Panc1 (cell line): ENCODE measurements around the gene TBC1D13. TPM values are rescaled to one million over a fixed set of nuclear protein-coding genes. Genes with fewer than 3 reads are reported as not detected.
"Not testable (repeated sequence)": the region's sequence is repeated elsewhere in the genome, so short reads cannot be mapped to it uniquely, and the experiment has no call there.

Experiments
- ATAC-seq: fragments of 200-7000 bp; cut with Tn5 transposase; 2 replicates; pipeline ENCODE4 v1.9.1; 2020; ENCODE audit warnings: mild to moderate bottlenecking, moderate library complexity
- BruUV-seq: library from RNA; stranded (reverse); fragments of 400-500 nt; replicated peaks from 2 replicates; lab custom pipeline; 2021; lab: Mats Ljungman, UMichigan
- CTCF ChIA-PET: fragments of 300-600 bp; sonication (Branson Sonifier 250); formaldehyde crosslinking; loops from one replicate; lab custom pipeline; 2022; ENCODE audit warnings: antibody characterized with exemption; lab: Charles Lee
- POLR2A ChIA-PET: fragments of 300-600 bp; sonication (Branson Sonifier 250); formaldehyde crosslinking; loops from one replicate; lab custom pipeline; 2022; ENCODE audit warnings: antibody characterized with exemption; lab: Charles Lee
- DNase-seq: peaks from one replicate; pipeline ENCODE4 v3.0.0-alpha.2; 2010; ENCODE audit warnings: low read depth, low spot score
- H3K27ac ChIP-seq: 2 replicates; pipeline ENCODE4 v1.5.1; 2011; ENCODE audit warnings: mild to moderate bottlenecking, low read length, inconsistent platforms
- H3K27me3 ChIP-seq: fragments of 200-500 bp; sonication (Bioruptor generic); 2 replicates; pipeline ENCODE4 v1.6.0; 2014; ENCODE audit warnings: low read length, inconsistent platforms; ENCODE audit not compliant: control insufficient read depth, insufficient read depth
- H3K36me3 ChIP-seq: fragments of 200-500 bp; sonication (Bioruptor generic); 2 replicates; pipeline ENCODE4 v1.5.1; 2014; ENCODE audit warnings: inconsistent platforms, mild to moderate bottlenecking, low read length, moderate library complexity; ENCODE audit not compliant: control insufficient read depth, insufficient read depth
- H3K4me1 ChIP-seq: 2 replicates; pipeline ENCODE4 v1.5.1; 2011; ENCODE audit warnings: inconsistent platforms, mild to moderate bottlenecking, low read length, moderate library complexity; ENCODE audit not compliant: control insufficient read depth, insufficient read depth
- H3K4me3 ChIP-seq, 2 experiments: 2 replicates each; pipeline ENCODE4 v1.5.1; 2011 to 2012; ENCODE audit warnings: low read depth in 2 of 2, low read length in 2 of 2, mild to moderate bottlenecking in 2 of 2, inconsistent platforms in 1 of 2, moderate library complexity in 1 of 2
- H3K9me3 ChIP-seq: fragments of 200-500 bp; sonication (Bioruptor generic); 2 replicates; pipeline ENCODE4 v1.5.1; 2014; ENCODE audit warnings: low read depth, mild to moderate bottlenecking, inconsistent platforms, low read length, moderate library complexity; ENCODE audit not compliant: control insufficient read depth, insufficient read depth
- POLR2AphosphoS5 ChIP-seq: IDR thresholded peaks from 2 replicates; pipeline ENCODE4 v1.6.1; 2012; ENCODE audit warnings: mild to moderate bottlenecking, low read depth, low read length, moderate library complexity
- SIN3A ChIP-seq: IDR thresholded peaks from 2 replicates; pipeline ENCODE4 v1.6.1; 2012; ENCODE audit warnings: low read depth, mild to moderate bottlenecking, low read length, moderate library complexity, borderline replicate concordance; ENCODE audit not compliant: insufficient read depth
- TCF7L2 ChIP-seq: IDR thresholded peaks from 2 replicates; pipeline ENCODE4 v1.6.1; 2011; ENCODE audit warnings: mild to moderate bottlenecking, low read depth, low read length, inconsistent platforms
- in situ Hi-C: cut with HindIII; loops from 2 replicates; pipeline ENCODE4 v1.10.0; 2016; ENCODE audit warnings: low sequenced_read_pairs, low pct_unique_long_range_greater_than_20kb
- intact Hi-C: fragments of 100-400 bp; cut with micrococcal nuclease; formaldehyde crosslinking; loops from one replicate; pipeline ENCODE4 v1.10.0; 2022; ENCODE audit not compliant: unreplicated experiment
- total RNA-seq: library from RNA; stranded (reverse); gene quantifications from one replicate; pipeline ENCODE4 v1.2.1, GENCODE V29; 2021; ENCODE audit not compliant: unreplicated experiment
- TF ChIP-seq, protein P1 (sequence below), 2 experiments: IDR thresholded peaks; 2 replicates each; pipeline ENCODE4 v1.6.1; 2011 to 2012; ENCODE audit warnings: low read depth in 2 of 2, control low read depth in 1 of 2, low read length in 1 of 2, mild to moderate bottlenecking in 1 of 2, moderate library complexity in 1 of 2; ENCODE audit not compliant: insufficient read depth in 1 of 2
- TF ChIP-seq, protein P2 (sequence below): fragments of 450-650 bp; IDR thresholded peaks from 2 replicates; pipeline ENCODE4 v1.5.1; 2017; ENCODE audit warnings: mild to moderate bottlenecking

TBC1D13 gene
- total RNA-seq, 1 experiment from 2014 or later: 21.3 TPM

DNA sequence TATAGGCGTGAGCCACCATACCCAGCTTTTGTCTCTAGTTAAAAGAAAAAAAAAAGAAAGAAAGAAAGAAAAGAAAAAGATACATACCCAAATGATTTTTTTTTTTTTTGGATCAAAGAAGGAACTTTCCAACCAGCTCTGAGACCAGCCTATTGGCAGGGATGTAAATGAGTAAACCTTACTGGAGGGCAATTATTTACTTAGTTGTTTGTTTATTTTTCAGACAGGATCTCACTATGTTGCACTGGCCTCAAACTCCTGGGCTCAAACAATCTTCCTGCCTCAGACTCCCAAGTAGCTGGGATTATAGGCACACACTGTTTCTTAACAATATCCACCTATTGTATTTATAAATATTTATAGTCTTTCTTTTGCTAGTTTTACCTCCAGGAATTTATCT is 53.5 kb downstream of the TBC1D13 start:
- TF ChIP-seq POLR2AphosphoS5: no peak
- TF ChIP-seq, protein P1, sequence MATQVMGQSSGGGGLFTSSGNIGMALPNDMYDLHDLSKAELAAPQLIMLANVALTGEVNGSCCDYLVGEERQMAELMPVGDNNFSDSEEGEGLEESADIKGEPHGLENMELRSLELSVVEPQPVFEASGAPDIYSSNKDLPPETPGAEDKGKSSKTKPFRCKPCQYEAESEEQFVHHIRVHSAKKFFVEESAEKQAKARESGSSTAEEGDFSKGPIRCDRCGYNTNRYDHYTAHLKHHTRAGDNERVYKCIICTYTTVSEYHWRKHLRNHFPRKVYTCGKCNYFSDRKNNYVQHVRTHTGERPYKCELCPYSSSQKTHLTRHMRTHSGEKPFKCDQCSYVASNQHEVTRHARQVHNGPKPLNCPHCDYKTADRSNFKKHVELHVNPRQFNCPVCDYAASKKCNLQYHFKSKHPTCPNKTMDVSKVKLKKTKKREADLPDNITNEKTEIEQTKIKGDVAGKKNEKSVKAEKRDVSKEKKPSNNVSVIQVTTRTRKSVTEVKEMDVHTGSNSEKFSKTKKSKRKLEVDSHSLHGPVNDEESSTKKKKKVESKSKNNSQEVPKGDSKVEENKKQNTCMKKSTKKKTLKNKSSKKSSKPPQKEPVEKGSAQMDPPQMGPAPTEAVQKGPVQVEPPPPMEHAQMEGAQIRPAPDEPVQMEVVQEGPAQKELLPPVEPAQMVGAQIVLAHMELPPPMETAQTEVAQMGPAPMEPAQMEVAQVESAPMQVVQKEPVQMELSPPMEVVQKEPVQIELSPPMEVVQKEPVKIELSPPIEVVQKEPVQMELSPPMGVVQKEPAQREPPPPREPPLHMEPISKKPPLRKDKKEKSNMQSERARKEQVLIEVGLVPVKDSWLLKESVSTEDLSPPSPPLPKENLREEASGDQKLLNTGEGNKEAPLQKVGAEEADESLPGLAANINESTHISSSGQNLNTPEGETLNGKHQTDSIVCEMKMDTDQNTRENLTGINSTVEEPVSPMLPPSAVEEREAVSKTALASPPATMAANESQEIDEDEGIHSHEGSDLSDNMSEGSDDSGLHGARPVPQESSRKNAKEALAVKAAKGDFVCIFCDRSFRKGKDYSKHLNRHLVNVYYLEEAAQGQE (IDR thresholded peaks at IDR 0.05; ENCODE audit: insufficient read depth in 1 of 2, low read depth in 2 of 2, low read length in 1 of 2): no peak
- no peak for TF ChIP-seq TCF7L2
- TF ChIP-seq, protein P2, sequence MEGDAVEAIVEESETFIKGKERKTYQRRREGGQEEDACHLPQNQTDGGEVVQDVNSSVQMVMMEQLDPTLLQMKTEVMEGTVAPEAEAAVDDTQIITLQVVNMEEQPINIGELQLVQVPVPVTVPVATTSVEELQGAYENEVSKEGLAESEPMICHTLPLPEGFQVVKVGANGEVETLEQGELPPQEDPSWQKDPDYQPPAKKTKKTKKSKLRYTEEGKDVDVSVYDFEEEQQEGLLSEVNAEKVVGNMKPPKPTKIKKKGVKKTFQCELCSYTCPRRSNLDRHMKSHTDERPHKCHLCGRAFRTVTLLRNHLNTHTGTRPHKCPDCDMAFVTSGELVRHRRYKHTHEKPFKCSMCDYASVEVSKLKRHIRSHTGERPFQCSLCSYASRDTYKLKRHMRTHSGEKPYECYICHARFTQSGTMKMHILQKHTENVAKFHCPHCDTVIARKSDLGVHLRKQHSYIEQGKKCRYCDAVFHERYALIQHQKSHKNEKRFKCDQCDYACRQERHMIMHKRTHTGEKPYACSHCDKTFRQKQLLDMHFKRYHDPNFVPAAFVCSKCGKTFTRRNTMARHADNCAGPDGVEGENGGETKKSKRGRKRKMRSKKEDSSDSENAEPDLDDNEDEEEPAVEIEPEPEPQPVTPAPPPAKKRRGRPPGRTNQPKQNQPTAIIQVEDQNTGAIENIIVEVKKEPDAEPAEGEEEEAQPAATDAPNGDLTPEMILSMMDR: no peak
- no peak for TF ChIP-seq SIN3A
- Histone ChIP-seq H3K4me1 (no peaks in the 10 kb centered on the region), H3K36me3 (no peaks in the 10 kb centered on the region), H3K27ac (no peak overlapping the region), H3K4me3 (no peak overlapping the region), H3K27me3 (no peaks in the 10 kb centered on the region), H3K9me3 (no peaks in the 10 kb centered on the region)
- ATAC-seq (no peak), DNase-seq (no peak)
- BruUV-seq: no TSS peak
- intact Hi-C loops (no loop called here), in situ Hi-C loops (no loop called here)
- ChIA-PET POLR2A (no interaction called here), CTCF (no interaction called here)

DNA sequence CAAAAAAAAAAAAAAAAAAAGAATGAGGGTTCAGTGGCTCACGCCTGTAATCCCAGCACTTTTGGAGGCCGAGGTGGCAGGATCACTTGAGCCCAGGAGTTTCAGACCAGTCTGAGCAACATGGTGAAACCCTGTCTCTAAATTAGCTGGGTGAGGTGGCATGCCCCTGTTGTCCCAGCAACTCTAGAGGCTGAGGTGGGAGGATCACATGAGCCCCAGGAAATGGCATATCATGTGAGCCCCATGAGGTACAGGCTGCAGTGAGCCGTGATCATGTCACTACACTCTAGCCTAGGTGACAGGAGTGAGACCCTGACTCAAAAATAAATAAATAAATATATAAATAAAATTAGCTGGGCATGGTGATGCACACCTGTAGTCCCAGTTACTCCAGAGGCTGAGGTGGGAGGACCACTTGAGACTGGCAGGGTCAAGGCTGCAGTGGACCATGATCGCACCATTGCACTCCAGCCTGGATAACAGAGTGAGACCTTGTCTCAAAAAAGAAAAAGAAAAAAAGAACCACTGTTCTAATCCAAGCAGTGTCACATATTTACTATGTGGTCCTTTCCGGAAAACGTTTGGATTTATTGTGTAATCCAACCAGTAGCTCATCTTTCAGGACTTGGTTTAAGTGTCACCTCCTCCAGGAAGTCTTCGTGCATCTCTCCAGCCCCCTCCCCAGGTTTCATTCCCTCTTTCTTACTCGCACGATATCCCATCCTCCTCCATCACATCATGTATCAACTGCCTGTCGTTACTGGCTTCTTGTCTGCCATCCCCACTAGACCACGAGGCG is 54.8 kb downstream of the TBC1D13 start:
- in situ Hi-C loops: no loop called here
- DNase-seq (no peak), ATAC-seq (no peak)
- Histone ChIP-seq H3K36me3 (no peaks in the 10 kb centered on the region), H3K4me1 (no peaks in the 10 kb centered on the region), H3K4me3 (no peak overlapping the region), H3K27me3 (no peaks in the 10 kb centered on the region), H3K9me3 (no peaks in the 10 kb centered on the region), H3K27ac (no peak overlapping the region)
- TF ChIP-seq, protein P1 (IDR thresholded peaks at IDR 0.05; ENCODE audit: insufficient read depth in 1 of 2, low read depth in 2 of 2, low read length in 1 of 2): no peak
- ChIA-PET POLR2A (no interaction called here), CTCF (no interaction called here)
- intact Hi-C loops: no loop called here
- no TSS peak for BruUV-seq

DNA sequence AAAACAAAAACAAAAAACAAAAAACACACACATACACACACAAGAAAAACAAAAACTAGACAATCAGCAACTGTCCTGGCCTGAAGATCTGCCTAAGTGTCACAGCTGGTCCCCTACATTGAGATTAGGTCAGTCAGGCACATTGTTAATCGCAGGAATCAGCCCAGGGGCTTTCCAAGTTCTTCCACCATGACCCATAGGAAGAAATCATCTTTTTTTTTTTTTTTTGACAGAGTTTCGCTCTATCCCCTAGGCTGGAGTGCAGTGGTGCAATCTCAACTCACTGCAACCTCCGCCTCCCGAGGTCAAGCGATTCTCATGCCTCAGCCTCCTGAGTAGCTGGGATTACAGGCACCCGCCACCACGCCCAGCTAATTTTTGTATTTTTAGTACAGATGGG is 56.1 kb downstream of the TBC1D13 start:
- BruUV-seq, H3K27ac ChIP-seq, H3K36me3 ChIP-seq, H3K4me3 ChIP-seq, POLR2A ChIA-PET, CTCF ChIA-PET, DNase-seq, intact Hi-C loops, H3K4me1 ChIP-seq, H3K9me3 ChIP-seq, ATAC-seq, in situ Hi-C loops, H3K27me3 ChIP-seq: not testable (repeated sequence)
